GM21717 (cell line): ENCODE measurements around the gene ODF2.
"Not testable (repeated sequence)": the region's sequence is repeated elsewhere in the genome, so short reads cannot be mapped to it uniquely, and the experiment has no call there.

Experiments used
- ATAC-seq: cut with Tn5 transposase; IDR thresholded peaks from one replicate; pipeline ENCODE4 v1.9.1; 2021; ENCODE audit warnings: mild to moderate bottlenecking, moderate library complexity; ENCODE audit not compliant: unreplicated experiment

ODF2 gene

GRCh38 chr9:128423356-128423755 is 32.5 kb upstream of the ODF2 start:
- ATAC-seq, result not testable (repeated sequence)

GRCh38 chr9:128424268-128424780 is 31.5 kb upstream of the ODF2 start:
- no peak for ATAC-seq

GRCh38 chr9:128428644-128429512 is 26.9 kb upstream of the ODF2 start:
- ATAC-seq, result no peak

GRCh38 chr9:128429513-128430086 is 26.2 kb upstream of the ODF2 start:
- no peak for ATAC-seq

- no peak for ATAC-seq
Observed at GRCh38 chr9:128431207-128431606, 24.6 kb upstream of the ODF2 start.

- no peak for ATAC-seq
Observed at GRCh38 chr9:128434340-128434739, 21.5 kb upstream of the ODF2 start.

- ATAC-seq, result no peak
Observed at GRCh38 chr9:128435611-128436010, 20.2 kb upstream of the ODF2 start.

GRCh38 chr9:128438343-128439109 is 17.3 kb upstream of the ODF2 start:
- no peak for ATAC-seq

- ATAC-seq, result no peak
Observed at GRCh38 chr9:128439273-128439672, 16.5 kb upstream of the ODF2 start.

- ATAC-seq, result no peak
Observed at GRCh38 chr9:128442150-128442549, 13.7 kb upstream of the ODF2 start.

GRCh38 chr9:128446505-128446904 is 9.3 kb upstream of the ODF2 start:
- not testable (repeated sequence) for ATAC-seq

- ATAC-seq, result no peak
Observed at GRCh38 chr9:128448746-128449145, 7.1 kb upstream of the ODF2 start.

- ATAC-seq, result no peak
Observed at GRCh38 chr9:128454991-128455390, 815 bp upstream of the ODF2 start.

GRCh38 chr9:128456613-128457061 is 831 bp downstream of the ODF2 start:
- peak; percentile 56 for ATAC-seq

GRCh38 chr9:128457207-128457606 is 1.4 kb downstream of the ODF2 start:
- no peak for ATAC-seq

- ATAC-seq, result no peak
Observed at GRCh38 chr9:128459011-128459410, 3.2 kb downstream of the ODF2 start.

- no peak for ATAC-seq
Observed at GRCh38 chr9:128469070-128469469, 13.3 kb downstream of the ODF2 start.

- no peak for ATAC-seq
Observed at GRCh38 chr9:128470560-128470959, 14.8 kb downstream of the ODF2 start.

- no peak for ATAC-seq
Observed at GRCh38 chr9:128473104-128473503, 17.3 kb downstream of the ODF2 start.

GRCh38 chr9:128475867-128476266 is 20.1 kb downstream of the ODF2 start:
- no peak for ATAC-seq

- no peak for ATAC-seq
Observed at GRCh38 chr9:128479262-128479661, 23.5 kb downstream of the ODF2 start.
